GM12878 (cell line): ENCODE results near the gene UBAC2.

ENCODE experiments used
- ATF7 ChIP-seq: fragments of 450-650 bp; IDR thresholded peaks from 2 replicates; pipeline ENCODE4 v1.6.1; 2016; ENCODE audit warnings: low read depth, mild to moderate bottlenecking
- CREB1 ChIP-seq: IDR thresholded peaks from 2 replicates; pipeline ENCODE4 v1.6.1; 2012; ENCODE audit warnings: low read depth, mild to moderate bottlenecking, inconsistent platforms
- CTCF ChIP-seq, 3 experiments: IDR thresholded peaks in 2 of 3; conservative IDR thresholded peaks in 1 of 3; 2 replicates each; pipeline ENCODE4 v1.5.1; 2011; ENCODE audit warnings: low read depth in 3 of 3, low read length in 3 of 3, mild to moderate bottlenecking in 3 of 3, control low read depth in 2 of 3, moderate library complexity in 2 of 3, inconsistent platforms in 1 of 3, mixed read lengths in 1 of 3; ENCODE audit not compliant: control insufficient read depth in 2 of 3, insufficient read depth in 1 of 3; ENCODE audit errors: extremely low read depth in 1 of 3
- DPF2 ChIP-seq: fragments of 450-650 bp; IDR thresholded peaks from 2 replicates; pipeline ENCODE4 v1.6.1; 2017; ENCODE audit warnings: mild to moderate bottlenecking
- EP300 ChIP-seq, 2 experiments: fragments of 150-350 bp in 1 of 2; IDR thresholded peaks; 2 replicates each; pipeline ENCODE4 v1.6.1; 2011 to 2012; ENCODE audit warnings: low read depth in 2 of 2, low read length in 2 of 2, borderline replicate concordance in 1 of 2, improper control_type of control experiment in 1 of 2, inconsistent platforms in 1 of 2; ENCODE audit not compliant: control insufficient read depth in 1 of 2
- KDM1A ChIP-seq: fragments of 200-600 bp; sonication (generic); IDR thresholded peaks from 2 replicates; pipeline ENCODE4 v1.6.1; 2016; ENCODE audit warnings: borderline replicate concordance
- MTA3 ChIP-seq: IDR thresholded peaks from 2 replicates; pipeline ENCODE4 v1.6.1; 2012; ENCODE audit warnings: low read length, inconsistent platforms, borderline replicate concordance
- PAX5 ChIP-seq: IDR thresholded peaks from 2 replicates; pipeline ENCODE4 v1.6.1; 2011; ENCODE audit warnings: low read depth, low read length, borderline replicate concordance
- POLR2AphosphoS5 ChIP-seq: IDR thresholded peaks from 2 replicates; pipeline ENCODE4 v1.6.1; 2011; ENCODE audit warnings: mild to moderate bottlenecking, low read length, inconsistent platforms
- RCOR1 ChIP-seq: conservative IDR thresholded peaks from 2 replicates; pipeline ENCODE4 v1.6.1; 2012; ENCODE audit warnings: low read depth, low read length, improper control_type of control experiment
- RELA ChIP-seq: fragments of 450-650 bp; IDR thresholded peaks from 2 replicates; pipeline ENCODE4 v1.8.0; 2014; ENCODE audit warnings: borderline replicate concordance; ENCODE audit not compliant: partially characterized antibody
- REST ChIP-seq: IDR thresholded peaks from 2 replicates; pipeline ENCODE4 v1.6.1; 2012; ENCODE audit warnings: mild to moderate bottlenecking, low read depth, low read length
- SP1 ChIP-seq: IDR thresholded peaks from one replicate; pipeline ENCODE4 v1.6.1; 2011; ENCODE audit warnings: low read depth, low read length
- USF1 ChIP-seq: IDR thresholded peaks from 2 replicates; pipeline ENCODE4 v1.6.1; 2011; ENCODE audit warnings: borderline replicate concordance, low read depth, mild to moderate bottlenecking, moderate library complexity, mixed read lengths, low read length; ENCODE audit not compliant: insufficient read depth; ENCODE audit errors: extremely low read length

GRCh38 chr13:99293178-99293577, 92.5 kb downstream of the UBAC2 start:
- TF ChIP-seq CREB1 (no peak), DPF2 (no peak), REST (no peak), ATF7 (no peak), MTA3 (no peak), CTCF (IDR thresholded peaks at IDR 0.05 in 2 of 3, conservative IDR thresholded peaks at IDR 0.05 in 1 of 3; ENCODE audit: control insufficient read depth in 2 of 3, extremely low read depth in 1 of 3, insufficient read depth in 1 of 3, low read depth in 3 of 3, low read length in 3 of 3) (no peak), KDM1A (no peak), RELA (no peak), RCOR1 (no peak), POLR2AphosphoS5 (peak; percentile 92), SP1 (no peak), PAX5 (no peak), EP300 (IDR thresholded peaks at IDR 0.05; ENCODE audit: borderline replicate concordance in 1 of 2, control insufficient read depth in 1 of 2, low read depth in 2 of 2, low read length in 2 of 2) (no peak), USF1 (no peak)
